ENCODE data around the gene EXOC6. TPM values are rescaled to one million over a fixed set of nuclear protein-coding genes. Genes with fewer than 3 reads are reported as not detected.

Gene EXOC6
- total and polyA plus RNA-seq, 2 donors: 12.8 to 43.7 TPM

GRCh38 chr10:93075369-93076221 is 227.3 kb downstream of the EXOC6 start:
- Histone ChIP-seq H3K27ac (ENCODE audit: low read depth) (no peak overlapping the region), H3K4me1 (ENCODE audit: insufficient read depth) (peaks cover 4% of the 10 kb centered on the region), H3K36me3 (ENCODE audit: insufficient read depth) (no peaks in the 10 kb centered on the region), H3K4me3 (ENCODE audit: low read depth, low read length) (no peak overlapping the region)
- WGBS: 32% methylated on average over 25 of the region's 25 CpGs
- DNase-seq (ENCODE audit: extremely low spot score): no peak

- no peak overlapping the region for H3K4me3 ChIP-seq (ENCODE audit: low read depth, low read length)
- 55% methylated on average over 2 of the region's 2 CpGs for WGBS
- H3K4me1 ChIP-seq (ENCODE audit: insufficient read depth): peaks cover 4% of the 10 kb centered on the region
- DNase-seq (ENCODE audit: extremely low spot score): no peak
- H3K27ac ChIP-seq (ENCODE audit: low read depth): no peak overlapping the region
- H3K36me3 ChIP-seq (ENCODE audit: insufficient read depth): no peaks in the 10 kb centered on the region
Observed at GRCh38 chr10:93076871-93077270, 228.6 kb downstream of the EXOC6 start.

GRCh38 chr10:93077860-93078337 is 229.6 kb downstream of the EXOC6 start:
- 76% methylated on average over 5 of the region's 5 CpGs for WGBS
- DNase-seq (ENCODE audit: extremely low spot score): no peak
- Histone ChIP-seq H3K4me3 (ENCODE audit: low read depth, low read length) (no peak overlapping the region), H3K27ac (ENCODE audit: low read depth) (no peak overlapping the region), H3K36me3 (ENCODE audit: insufficient read depth) (no peaks in the 10 kb centered on the region), H3K4me1 (ENCODE audit: insufficient read depth) (peaks cover 4% of the 10 kb centered on the region)

DNA sequence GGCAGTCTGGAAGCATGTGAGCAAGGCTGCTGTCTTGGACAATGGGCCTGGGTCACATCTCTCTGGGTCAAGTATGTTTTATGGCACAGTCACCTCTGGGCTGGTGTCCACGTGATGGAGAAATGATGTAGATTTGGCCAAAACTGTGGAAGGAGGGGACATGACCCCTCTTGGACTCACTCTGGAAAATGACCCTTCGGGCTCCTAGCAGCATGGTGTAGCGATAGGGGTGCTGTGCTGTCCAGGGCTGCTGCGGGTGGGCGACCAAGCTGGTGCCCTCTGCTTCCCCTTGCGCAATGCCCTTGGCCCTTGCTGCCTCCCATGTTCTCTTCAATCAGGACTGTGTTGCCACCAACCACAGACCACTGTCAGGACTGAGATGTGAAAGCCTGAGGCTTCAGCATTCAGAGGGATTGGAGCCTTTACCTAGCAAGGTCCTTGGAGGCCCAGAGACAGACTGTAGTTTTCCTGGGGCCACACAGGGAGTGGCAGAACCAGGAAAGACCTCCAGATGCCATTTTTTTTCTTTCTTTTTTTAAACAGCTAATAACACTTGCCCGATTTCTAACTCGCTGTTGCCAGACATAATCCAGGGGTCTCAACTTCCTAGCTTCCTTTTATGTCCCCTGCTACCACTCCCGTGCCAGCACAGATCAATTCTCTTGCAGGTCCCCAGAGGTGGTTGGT is 231.5 kb downstream of the EXOC6 start:
- Histone ChIP-seq H3K27ac (ENCODE audit: low read depth) (no peak overlapping the region), H3K4me3 (ENCODE audit: low read depth, low read length) (no peak overlapping the region), H3K36me3 (ENCODE audit: insufficient read depth) (no peaks in the 10 kb centered on the region), H3K4me1 (ENCODE audit: insufficient read depth) (no peaks in the 10 kb centered on the region)
- 64% methylated on average over 9 of the region's 9 CpGs for WGBS
- no peak for DNase-seq (ENCODE audit: extremely low spot score)

DNA sequence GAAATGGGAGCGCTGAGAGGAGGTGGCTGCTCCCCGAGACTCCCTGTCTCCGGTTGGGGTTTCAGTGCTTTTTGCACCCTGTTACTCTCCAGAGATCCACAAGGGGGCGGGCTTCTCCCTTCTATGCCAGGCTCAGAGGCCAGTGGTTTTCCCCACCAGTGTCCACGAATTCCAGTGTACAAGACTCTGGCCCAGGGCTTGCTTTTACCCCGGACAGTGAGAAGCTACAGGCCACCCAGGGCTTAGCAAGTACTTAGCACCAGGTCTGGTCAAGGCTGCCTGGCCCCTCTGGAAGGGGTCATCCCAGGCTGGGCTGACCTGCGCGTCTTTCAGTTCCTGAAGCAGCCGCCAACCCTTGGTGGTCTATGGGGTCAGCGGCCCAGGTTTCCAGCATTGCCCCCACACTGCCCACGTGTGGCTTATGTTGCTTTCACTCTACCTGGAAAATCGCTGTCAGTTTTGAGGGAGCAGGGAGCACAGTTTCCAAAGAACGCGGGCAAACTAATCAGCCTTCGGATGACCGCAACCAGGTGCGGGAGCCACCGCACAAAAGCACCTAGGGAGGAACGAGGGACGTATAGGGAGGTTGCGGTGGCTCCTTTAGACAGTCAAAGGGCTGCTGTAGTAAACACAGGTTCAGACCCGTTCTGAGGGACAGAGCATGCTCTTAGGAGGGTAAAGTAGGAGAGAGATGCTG is 232.2 kb downstream of the EXOC6 start:
- no peak for DNase-seq (ENCODE audit: extremely low spot score)
- no peak overlapping the region for H3K4me3 ChIP-seq (ENCODE audit: low read depth, low read length)
- WGBS: 54% methylated on average over 22 of the region's 22 CpGs
- no peaks in the 10 kb centered on the region for H3K4me1 ChIP-seq (ENCODE audit: insufficient read depth)
- H3K27ac ChIP-seq (ENCODE audit: low read depth): no peak overlapping the region
- H3K36me3 ChIP-seq (ENCODE audit: insufficient read depth): no peaks in the 10 kb centered on the region

DNA sequence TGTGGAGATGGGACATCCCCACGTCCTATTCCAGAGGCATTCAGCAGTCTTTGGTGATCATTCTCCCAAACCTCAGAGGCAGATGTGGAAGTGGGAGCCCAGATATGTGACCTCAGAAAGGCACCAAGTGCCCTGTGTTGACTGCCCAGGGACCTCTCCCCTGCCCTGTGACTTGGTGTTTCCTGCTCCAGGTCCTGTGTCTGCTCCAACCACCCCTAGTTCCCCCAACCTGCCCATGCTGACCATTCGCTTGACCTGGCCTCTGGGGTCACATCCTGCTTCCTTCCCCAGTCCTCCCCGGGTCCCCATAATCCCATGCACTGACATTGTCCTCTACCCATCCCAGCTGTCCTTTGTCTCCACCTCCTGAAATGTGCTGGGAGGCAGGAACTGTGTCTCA is 233.0 kb downstream of the EXOC6 start:
- Histone ChIP-seq H3K27ac (ENCODE audit: low read depth) (no peak overlapping the region), H3K4me3 (ENCODE audit: low read depth, low read length) (no peak overlapping the region), H3K4me1 (ENCODE audit: insufficient read depth) (no peaks in the 10 kb centered on the region), H3K36me3 (ENCODE audit: insufficient read depth) (no peaks in the 10 kb centered on the region)
- 67% methylated on average over 3 of the region's 3 CpGs for WGBS
- no peak for DNase-seq (ENCODE audit: extremely low spot score)

DNA sequence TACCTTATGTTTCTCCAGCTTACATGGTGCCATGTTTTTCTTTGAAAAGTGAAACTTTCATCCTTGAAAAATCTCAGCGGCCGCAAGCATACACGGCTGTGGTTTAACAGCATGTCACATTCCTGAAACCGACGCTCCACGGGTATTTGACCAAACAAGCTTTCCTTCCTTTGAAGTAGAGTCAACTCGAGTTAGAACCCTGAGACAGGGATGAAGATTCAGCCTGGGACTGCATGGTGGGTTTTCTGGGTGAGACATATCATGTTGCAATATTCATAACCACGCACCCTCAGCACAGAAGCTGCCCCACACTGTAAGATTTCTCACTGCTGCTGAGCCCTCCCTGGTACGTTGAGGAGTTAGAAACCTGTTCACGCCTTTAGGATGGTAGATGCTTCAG is 233.5 kb downstream of the EXOC6 start:
- 52% methylated on average over 10 of the region's 10 CpGs for WGBS
- no peak for DNase-seq (ENCODE audit: extremely low spot score)
- no peak overlapping the region for H3K27ac ChIP-seq (ENCODE audit: low read depth)
- no peaks in the 10 kb centered on the region for H3K4me1 ChIP-seq (ENCODE audit: insufficient read depth)
- no peaks in the 10 kb centered on the region for H3K36me3 ChIP-seq (ENCODE audit: insufficient read depth)
- H3K4me3 ChIP-seq (ENCODE audit: low read depth, low read length): no peak overlapping the region

DNA sequence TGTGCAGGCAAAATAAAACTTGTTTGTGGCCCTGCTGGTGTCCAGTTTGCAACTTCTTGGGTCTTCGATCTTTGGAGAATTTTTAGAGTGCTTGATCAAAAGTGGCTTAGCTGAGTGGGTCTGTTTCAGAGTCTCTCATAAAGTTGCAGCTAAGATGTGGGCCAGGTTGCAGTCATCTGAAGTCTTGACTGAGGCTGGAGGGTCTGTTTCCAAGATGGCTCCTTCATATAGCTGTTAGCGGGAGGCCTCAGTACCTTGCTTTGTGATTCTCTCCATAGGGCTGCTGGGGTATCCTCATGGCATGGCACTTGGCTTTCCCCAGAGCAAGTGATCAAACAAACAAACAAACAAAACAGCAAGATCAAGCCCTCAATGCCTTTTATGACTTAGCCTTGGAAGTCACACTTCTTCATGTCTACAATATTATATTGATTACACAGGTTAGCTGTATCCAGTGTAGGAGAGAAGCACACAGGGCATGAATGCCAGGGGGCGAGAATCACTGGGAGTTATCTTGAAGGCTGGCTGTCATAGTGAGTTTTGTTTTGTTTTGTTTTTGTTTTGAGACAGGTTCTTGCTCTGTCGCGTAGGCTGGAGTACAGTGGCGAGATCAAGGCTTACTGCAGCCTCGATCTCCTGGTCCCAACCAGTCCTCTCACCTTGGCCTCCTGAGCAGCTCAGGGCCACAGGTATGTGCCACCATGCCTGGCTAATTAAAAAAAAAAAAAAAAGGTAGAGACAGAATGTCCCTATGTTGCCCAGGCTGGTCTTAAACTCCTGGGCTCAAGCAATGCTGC is 235.6 kb downstream of the EXOC6 start:
- Histone ChIP-seq H3K27ac (ENCODE audit: low read depth) (no peak overlapping the region), H3K36me3 (ENCODE audit: insufficient read depth) (no peaks in the 10 kb centered on the region), H3K4me1 (ENCODE audit: insufficient read depth) (no peaks in the 10 kb centered on the region), H3K4me3 (ENCODE audit: low read depth, low read length) (no peak overlapping the region)
- DNase-seq (ENCODE audit: extremely low spot score): no peak
- 90% methylated on average over 7 of the region's 7 CpGs for WGBS

DNA sequence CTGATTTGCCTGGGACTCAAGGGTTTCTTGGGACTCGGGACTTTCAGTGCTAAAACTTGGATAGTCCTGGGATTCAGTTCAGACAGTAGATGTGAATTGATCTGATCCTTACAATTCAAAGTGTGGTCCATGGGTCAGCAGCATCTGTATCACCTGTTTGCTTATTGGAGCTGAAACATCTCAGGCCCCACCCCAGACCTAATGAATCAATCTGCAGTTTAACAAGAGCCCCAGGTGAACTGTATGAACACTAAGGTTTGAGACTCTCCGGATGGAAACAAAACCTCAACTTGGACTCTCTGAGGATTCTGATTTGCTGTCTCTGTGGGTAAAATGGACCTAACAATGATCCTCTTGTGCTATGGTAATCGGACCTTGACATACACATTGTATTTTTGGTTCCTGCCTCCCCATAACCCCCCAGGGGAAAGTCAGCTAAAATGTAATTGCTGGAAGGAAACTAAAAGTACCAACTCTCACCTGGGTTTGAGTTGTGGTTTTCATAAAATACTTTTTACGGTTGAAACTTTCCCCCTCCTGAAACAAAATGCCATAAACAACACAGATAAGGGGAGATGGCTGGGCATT is 237.0 kb downstream of the EXOC6 start:
- H3K4me3 ChIP-seq (ENCODE audit: low read depth, low read length): no peak overlapping the region
- H3K36me3 ChIP-seq (ENCODE audit: insufficient read depth): no peaks in the 10 kb centered on the region
- 73% methylated on average over 4 of the region's 4 CpGs for WGBS
- DNase-seq (ENCODE audit: extremely low spot score): no peak
- H3K4me1 ChIP-seq (ENCODE audit: insufficient read depth): no peaks in the 10 kb centered on the region
- no peak overlapping the region for H3K27ac ChIP-seq (ENCODE audit: low read depth)

DNA sequence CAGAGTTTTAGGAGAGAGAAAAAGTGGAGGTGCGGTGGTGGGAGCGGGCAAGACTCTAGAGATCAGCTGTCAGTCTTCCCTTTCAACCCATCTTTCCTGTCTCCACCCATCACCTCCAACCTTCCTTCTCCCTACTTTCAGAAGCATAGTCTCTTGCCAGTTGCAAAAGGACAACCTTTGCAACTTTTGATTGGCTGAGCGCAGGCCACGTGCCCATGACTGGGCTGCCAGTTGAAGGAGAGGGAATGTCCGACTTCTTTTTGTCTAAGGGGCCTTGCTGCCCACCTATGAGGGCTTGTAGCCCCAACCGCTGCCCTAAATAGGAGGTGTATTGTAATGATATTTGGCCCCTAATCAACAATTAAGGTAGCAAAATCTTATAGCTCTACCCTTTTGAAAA is 238.0 kb downstream of the EXOC6 start:
- WGBS: 96% methylated on average over 6 of the region's 6 CpGs
- H3K4me3 ChIP-seq (ENCODE audit: low read depth, low read length): no peak overlapping the region
- H3K36me3 ChIP-seq (ENCODE audit: insufficient read depth): no peaks in the 10 kb centered on the region
- no peak overlapping the region for H3K27ac ChIP-seq (ENCODE audit: low read depth)
- H3K4me1 ChIP-seq (ENCODE audit: insufficient read depth): no peaks in the 10 kb centered on the region
- no peak for DNase-seq (ENCODE audit: extremely low spot score)

- 68% methylated on average over 3 of the region's 3 CpGs for WGBS
- Histone ChIP-seq H3K4me1 (ENCODE audit: insufficient read depth) (no peaks in the 10 kb centered on the region), H3K27ac (ENCODE audit: low read depth) (no peak overlapping the region), H3K4me3 (ENCODE audit: low read depth, low read length) (no peak overlapping the region), H3K36me3 (ENCODE audit: insufficient read depth) (no peaks in the 10 kb centered on the region)
- no peak for DNase-seq (ENCODE audit: extremely low spot score)
Observed at GRCh38 chr10:93087846-93088245, 239.5 kb downstream of the EXOC6 start.

- Histone ChIP-seq H3K27ac (ENCODE audit: low read depth) (no peak overlapping the region), H3K4me1 (ENCODE audit: insufficient read depth) (no peaks in the 10 kb centered on the region), H3K36me3 (ENCODE audit: insufficient read depth) (no peaks in the 10 kb centered on the region), H3K4me3 (ENCODE audit: low read depth, low read length) (no peak overlapping the region)
- 63% methylated on average over 4 of the region's 4 CpGs for WGBS
- DNase-seq (ENCODE audit: extremely low spot score): no peak
Observed at GRCh38 chr10:93088466-93088865, 240.1 kb downstream of the EXOC6 start.

DNA sequence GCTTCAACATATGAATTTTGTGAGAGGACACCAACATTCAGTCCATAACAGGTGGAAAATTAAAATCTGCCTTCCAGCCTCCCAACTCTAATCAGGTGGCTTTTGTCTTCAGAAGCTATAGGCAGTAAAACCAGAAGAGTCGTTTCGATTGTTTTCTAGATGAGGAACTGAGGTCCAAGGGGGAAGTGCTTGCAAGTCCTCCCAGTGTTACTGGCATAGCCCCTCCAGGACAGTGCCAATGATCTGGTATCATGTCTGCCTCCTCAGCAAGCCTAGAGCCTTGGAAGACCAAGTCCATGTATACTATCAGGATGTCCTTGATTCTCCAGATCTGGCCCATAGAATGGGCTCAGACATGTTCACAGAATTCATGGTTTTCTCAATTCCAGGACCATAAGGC is 242.3 kb downstream of the EXOC6 start:
- no peak for DNase-seq (ENCODE audit: extremely low spot score)
- Histone ChIP-seq H3K36me3 (ENCODE audit: insufficient read depth) (no peaks in the 10 kb centered on the region), H3K27ac (ENCODE audit: low read depth) (no peak overlapping the region), H3K4me3 (ENCODE audit: low read depth, low read length) (no peak overlapping the region), H3K4me1 (ENCODE audit: insufficient read depth) (no peaks in the 10 kb centered on the region)
- 73% methylated on average over 2 of the region's 2 CpGs for WGBS

Measured in urinary bladder (tissue), 4 donors.